Measurements from ENCODE around the gene NXF1.

DNA sequence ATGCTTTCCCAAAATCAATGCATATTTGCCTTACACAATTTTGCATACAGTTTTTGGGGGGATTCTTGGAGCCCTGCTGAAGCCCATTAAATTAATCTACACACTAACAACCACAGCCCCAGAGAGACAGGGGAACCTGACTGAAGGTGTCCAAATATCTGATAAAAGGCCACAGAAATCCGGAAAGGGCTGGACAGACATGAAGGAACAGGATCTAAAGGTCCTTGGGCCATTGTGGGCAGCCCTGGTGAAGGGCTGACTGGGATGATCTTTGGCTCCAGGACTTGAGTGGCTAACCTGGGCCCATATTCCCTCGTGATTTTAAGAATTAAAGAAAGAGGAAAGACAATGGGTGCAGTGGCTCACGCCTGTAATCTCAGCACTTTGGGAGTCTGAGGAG lies 40.9 kb upstream of the NXF1 start:
- TF ChIP-seq, protein P1, sequence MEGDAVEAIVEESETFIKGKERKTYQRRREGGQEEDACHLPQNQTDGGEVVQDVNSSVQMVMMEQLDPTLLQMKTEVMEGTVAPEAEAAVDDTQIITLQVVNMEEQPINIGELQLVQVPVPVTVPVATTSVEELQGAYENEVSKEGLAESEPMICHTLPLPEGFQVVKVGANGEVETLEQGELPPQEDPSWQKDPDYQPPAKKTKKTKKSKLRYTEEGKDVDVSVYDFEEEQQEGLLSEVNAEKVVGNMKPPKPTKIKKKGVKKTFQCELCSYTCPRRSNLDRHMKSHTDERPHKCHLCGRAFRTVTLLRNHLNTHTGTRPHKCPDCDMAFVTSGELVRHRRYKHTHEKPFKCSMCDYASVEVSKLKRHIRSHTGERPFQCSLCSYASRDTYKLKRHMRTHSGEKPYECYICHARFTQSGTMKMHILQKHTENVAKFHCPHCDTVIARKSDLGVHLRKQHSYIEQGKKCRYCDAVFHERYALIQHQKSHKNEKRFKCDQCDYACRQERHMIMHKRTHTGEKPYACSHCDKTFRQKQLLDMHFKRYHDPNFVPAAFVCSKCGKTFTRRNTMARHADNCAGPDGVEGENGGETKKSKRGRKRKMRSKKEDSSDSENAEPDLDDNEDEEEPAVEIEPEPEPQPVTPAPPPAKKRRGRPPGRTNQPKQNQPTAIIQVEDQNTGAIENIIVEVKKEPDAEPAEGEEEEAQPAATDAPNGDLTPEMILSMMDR (IDR thresholded peaks at IDR 0.05; ENCODE audit: insufficient read depth, low read length, poor library complexity, severe bottlenecking), result no peak
- no peak for TF ChIP-seq EZH2phosphoT487 (conservative IDR thresholded peaks at IDR 0.05; ENCODE audit: low read length)

All from SU-DHL-6 (cell line).